ENCODE results near the gene CDK17.

The CDK17 gene

GRCh38 chr12:96311191-96311590 is 89.0 kb downstream of the CDK17 start:
- no peak for DNase-seq

- no peak for DNase-seq
Measured at GRCh38 chr12:96310067-96310466, 90.2 kb downstream of the CDK17 start.

- no peak for DNase-seq
Measured at GRCh38 chr12:96308881-96309280, 91.4 kb downstream of the CDK17 start.

GRCh38 chr12:96305665-96306064 is 94.6 kb downstream of the CDK17 start:
- DNase-seq: no peak

GRCh38 chr12:96303653-96304052 is 96.6 kb downstream of the CDK17 start:
- DNase-seq: no peak

- DNase-seq: no peak
Measured at GRCh38 chr12:96302687-96303310, 97.4 kb downstream of the CDK17 start.

GRCh38 chr12:96301732-96302131 is 98.5 kb downstream of the CDK17 start:
- DNase-seq: no peak

- DNase-seq: no peak
Measured at GRCh38 chr12:96300064-96300463, 100.2 kb downstream of the CDK17 start.

- no peak for DNase-seq
Measured at GRCh38 chr12:96297504-96297903, 102.7 kb downstream of the CDK17 start.

GRCh38 chr12:96295532-96296160 is 104.6 kb downstream of the CDK17 start:
- no peak for DNase-seq

GRCh38 chr12:96294831-96295230 is 105.4 kb downstream of the CDK17 start:
- DNase-seq: no peak

GRCh38 chr12:96293093-96293492 is 107.1 kb downstream of the CDK17 start:
- no peak for DNase-seq

GRCh38 chr12:96289067-96289466 is 111.2 kb downstream of the CDK17 start:
- DNase-seq: no peak

GRCh38 chr12:96285158-96285557 is 115.1 kb downstream of the CDK17 start:
- DNase-seq: no peak

GRCh38 chr12:96274331-96274730 is 125.9 kb downstream of the CDK17 start:
- no peak for DNase-seq

- no peak for DNase-seq
Measured at GRCh38 chr12:96271469-96272199, 128.6 kb downstream of the CDK17 start.

- no peak for DNase-seq
Measured at GRCh38 chr12:96266238-96266637, 134.0 kb downstream of the CDK17 start.

- no peak for DNase-seq
Measured at GRCh38 chr12:96265836-96266235, 134.4 kb downstream of the CDK17 start.

GRCh38 chr12:96265400-96265799 is 134.8 kb downstream of the CDK17 start:
- DNase-seq: no peak

GRCh38 chr12:96263449-96263902 is 136.8 kb downstream of the CDK17 start:
- no peak for DNase-seq

GRCh38 chr12:96261557-96261956 is 138.7 kb downstream of the CDK17 start:
- DNase-seq: no peak

- DNase-seq: no peak
Measured at GRCh38 chr12:96260644-96261043, 139.6 kb downstream of the CDK17 start.

GRCh38 chr12:96260231-96260630 is 140.0 kb downstream of the CDK17 start:
- no peak for DNase-seq

All from activated CD4-positive, alpha-beta T cell treated with anti-CD3 and anti-CD28 coated beads, Interleukin-2, Interleukin-6, amounts not matched to agents 100 ng/mL and 50 ng/mL, durations not matched to agents 16 hours and 8 hours (primary cell).